Raji (cell line): ENCODE measurements around the gene STAMBPL1.

Experiments used
- POLR2A ChIP-seq: IDR thresholded peaks from 2 replicates; pipeline ENCODE4 v1.6.1; 2011; ENCODE audit warnings: low read depth, low read length, control low read depth; ENCODE audit not compliant: insufficient read depth

Gene STAMBPL1

GRCh38 chr10:88946965-88947590 is 67.0 kb downstream of the STAMBPL1 start:
- TF ChIP-seq POLR2A = no peak

- no peak for TF ChIP-seq POLR2A
Measured at GRCh38 chr10:88949051-88949450, 69.0 kb downstream of the STAMBPL1 start.

- no peak for TF ChIP-seq POLR2A
Measured at GRCh38 chr10:88949912-88950837, 70.1 kb downstream of the STAMBPL1 start.

GRCh38 chr10:88952647-88953111 is 72.6 kb downstream of the STAMBPL1 start, which contains the start of gene ACTA2:
TSS of gene ACTA2 (minus strand) at chr10:88952773. CDS start at chr10:88948930, 3,843 bp downstream.
- no peak for TF ChIP-seq POLR2A

- no peak for TF ChIP-seq POLR2A
Measured at GRCh38 chr10:88953662-88954061, 73.6 kb downstream of the STAMBPL1 start.

- TF ChIP-seq POLR2A = no peak
Measured at GRCh38 chr10:88954458-88955083, 74.5 kb downstream of the STAMBPL1 start.

- no peak for TF ChIP-seq POLR2A
Measured at GRCh38 chr10:88957381-88957780, 77.3 kb downstream of the STAMBPL1 start.

GRCh38 chr10:88958721-88959120 is 78.7 kb downstream of the STAMBPL1 start:
- no peak for TF ChIP-seq POLR2A

- no peak for TF ChIP-seq POLR2A
Measured at GRCh38 chr10:88960802-88961201, 80.8 kb downstream of the STAMBPL1 start.

- TF ChIP-seq POLR2A = no peak
Measured at GRCh38 chr10:88961266-88961665, 81.2 kb downstream of the STAMBPL1 start.

- no peak for TF ChIP-seq POLR2A
Measured at GRCh38 chr10:88962336-88962735, 82.3 kb downstream of the STAMBPL1 start.

GRCh38 chr10:88963318-88963717 is 83.3 kb downstream of the STAMBPL1 start:
- TF ChIP-seq POLR2A = no peak

- no peak for TF ChIP-seq POLR2A
Measured at GRCh38 chr10:88964360-88964759, 84.3 kb downstream of the STAMBPL1 start.

- no peak for TF ChIP-seq POLR2A
Measured at GRCh38 chr10:88964869-88965415, 84.9 kb downstream of the STAMBPL1 start.

GRCh38 chr10:88966797-88967196 is 86.8 kb downstream of the STAMBPL1 start:
- TF ChIP-seq POLR2A = no peak
